K562 (cell line): ENCODE measurements around the gene PIH1D1. TPM values are rescaled to one million over a fixed set of nuclear protein-coding genes. Genes with fewer than 3 reads are reported as not detected.

ENCODE experiments used
- GTF2E2 ChIP-seq: fragments of 200-800 bp; sonication (Bioruptor generic); IDR thresholded peaks from 2 replicates; pipeline ENCODE4 v1.6.1; 2016; ENCODE audit warnings: missing genetic modification characterization, missing compliant biosample characterization
- HCFC1 ChIP-seq: IDR thresholded peaks from 2 replicates; pipeline ENCODE4 v1.6.1; 2012; ENCODE audit warnings: low read depth, low read length, improper control_type of control experiment
- MTF1 ChIP-seq: fragments of 250-450 bp; sonication (Bioruptor Pico); IDR thresholded peaks from 2 replicates; pipeline ENCODE4 v1.9.0; 2021; ENCODE audit warnings: moderate library complexity, mild to moderate bottlenecking, inconsistent platforms, borderline replicate concordance
- NR4A1 ChIP-seq, 2 experiments: fragments of 250-450 bp in 1 of 2; fragments of 450-650 bp in 1 of 2; sonication (Bioruptor Pico) in 1 of 2; IDR thresholded peaks; 2 replicates each; pipeline versions ENCODE4 v1.4.0 to v1.6.1; 2016 to 2020; ENCODE audit warnings: mild to moderate bottlenecking in 2 of 2, missing compliant biosample characterization in 1 of 2, missing genetic modification characterization in 1 of 2, moderate library complexity in 1 of 2
- RREB1 ChIP-seq: fragments of 250-450 bp; sonication (Bioruptor Pico); IDR thresholded peaks from 2 replicates; pipeline ENCODE4 v1.4.0; 2020
- THAP12 ChIP-seq: fragments of 250-450 bp; sonication (Bioruptor Pico); IDR thresholded peaks from 2 replicates; pipeline ENCODE4 v1.9.0; 2021; ENCODE audit warnings: mild to moderate bottlenecking, inconsistent platforms
- XRCC3 ChIP-seq: fragments of 450-650 bp; IDR thresholded peaks from 2 replicates; pipeline ENCODE4 v1.6.1; 2017; ENCODE audit warnings: mild to moderate bottlenecking, moderate library complexity
- ZBTB7A ChIP-seq: IDR thresholded peaks from 2 replicates; pipeline ENCODE4 v1.6.1; 2011; ENCODE audit warnings: low read depth, mild to moderate bottlenecking, low read length, moderate library complexity, borderline replicate concordance; ENCODE audit not compliant: control insufficient read depth
- ZNF431 ChIP-seq: sonication (generic); formaldehyde crosslinking; IDR thresholded peaks from 2 replicates; pipeline ENCODE4 v1.8.0; 2022; ENCODE audit warnings: mild to moderate bottlenecking, missing genetic modification reagents
- ZNF583 ChIP-seq: fragments of 250-450 bp; sonication (Bioruptor Pico); IDR thresholded peaks from 2 replicates; pipeline ENCODE4 v1.4.0; 2020
- ZNF655 ChIP-seq: fragments of 250-450 bp; sonication (Bioruptor Pico); IDR thresholded peaks from 2 replicates; pipeline ENCODE4 v1.5.0; 2021
- polyA plus RNA-seq, 8 experiments: library from polyadenylated mRNA; depleted of rRNA in 4 of 8; stranded (reverse) in 5 of 8; unstranded in 3 of 8; fragments of >200 nt; fragmentation: Nextera tagmentation in 2 of 8; fragmentation: Illumina TruSeq in 1 of 8; extraction: Ambion mirVana in 2 of 8; extraction: Trizol in 1 of 8; gene quantifications; 2 replicates each; pipeline versions ENCODE4 v1.2.1 to v1.2.3, GENCODE V29; 2011 to 2014; ENCODE audit warnings: inconsistent platforms in 1 of 8, missing spikeins in 1 of 8
- total RNA-seq, 7 experiments: library from RNA; depleted of rRNA in 6 of 7; stranded (reverse); fragments of >200 nt in 6 of 7; fragmentation: Illumina TruSeq in 2 of 7; extraction: Trizol in 2 of 7; gene quantifications; 2 replicates each; pipeline versions ENCODE4 v1.2.1 to v1.2.3, GENCODE V29; 2011 to 2021; ENCODE audit warnings: low replicate concordance in 1 of 7
- TF ChIP-seq, protein P1 (sequence below): fragments of 450-650 bp; IDR thresholded peaks from 2 replicates; pipeline ENCODE4 v1.6.1; 2017; ENCODE audit warnings: mild to moderate bottlenecking, moderate library complexity
- TF ChIP-seq, protein P2 (sequence below): fragments of 250-450 bp; sonication (Bioruptor Pico); IDR thresholded peaks from 2 replicates; pipeline ENCODE4 v1.8.0; 2021; ENCODE audit warnings: mild to moderate bottlenecking, moderate library complexity

The PIH1D1 gene
- total and polyA plus RNA-seq, 9 of the 15 experiments (the other 6 are each of a cell fraction or from before 2014, with no cell fraction given), result 26.5 to 224 (median 137) TPM

DNA sequence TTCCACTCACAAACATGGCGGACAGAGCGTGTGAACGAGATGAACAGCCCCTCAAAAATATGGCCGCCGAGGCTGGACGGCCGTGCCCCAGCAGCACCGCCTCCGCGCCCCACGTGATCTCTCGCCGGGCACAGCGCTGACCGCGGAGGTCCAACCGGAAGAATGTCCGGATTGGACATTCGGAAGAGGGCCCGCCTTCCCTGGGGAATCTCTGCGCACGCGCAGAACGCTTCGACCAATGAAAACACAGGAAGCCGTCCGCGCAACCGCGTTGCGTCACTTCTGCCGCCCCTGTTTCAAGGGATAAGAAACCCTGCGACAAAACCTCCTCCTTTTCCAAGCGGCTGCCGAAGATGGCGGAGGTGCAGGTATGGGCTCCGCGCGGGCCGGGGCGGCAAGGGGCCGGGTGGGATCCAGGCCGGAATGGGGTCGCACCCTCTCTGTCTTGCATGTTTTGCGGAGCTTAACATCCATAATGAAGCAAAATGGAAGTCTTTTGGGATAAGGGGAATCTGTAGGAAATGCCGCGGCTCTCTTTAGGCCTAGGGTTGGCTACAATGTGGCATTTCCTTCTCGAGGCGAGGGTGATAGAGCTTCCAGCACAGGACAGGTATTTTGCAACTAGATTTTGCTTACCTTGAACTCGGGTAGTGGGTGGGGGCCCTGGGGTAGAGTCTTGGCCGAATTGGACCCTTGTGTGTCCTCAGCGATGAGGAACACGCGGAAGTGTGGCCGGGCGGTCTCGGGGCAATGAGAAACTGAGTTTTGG lies 35.8 kb upstream of the PIH1D1 start, which contains the start of gene RPL13A (continued):
- TF ChIP-seq THAP12, result no peak
- TF ChIP-seq ZNF655 (CRISPR knock-in tag), result no peak
- peak; percentile 78; the same call in 1 of the 2 replicates for TF ChIP-seq ZNF431 (CRISPR knock-in tag)
- no peak for TF ChIP-seq XRCC3
- TF ChIP-seq ZBTB7A, result no peak; the same call in 1 of the 2 replicates
- no peak for TF ChIP-seq RREB1 (CRISPR knock-in tag)
- TF ChIP-seq GTF2E2 (tag), result peak; percentile 97
- TF ChIP-seq HCFC1, result peak; percentile 87
- TF ChIP-seq, protein P1, sequence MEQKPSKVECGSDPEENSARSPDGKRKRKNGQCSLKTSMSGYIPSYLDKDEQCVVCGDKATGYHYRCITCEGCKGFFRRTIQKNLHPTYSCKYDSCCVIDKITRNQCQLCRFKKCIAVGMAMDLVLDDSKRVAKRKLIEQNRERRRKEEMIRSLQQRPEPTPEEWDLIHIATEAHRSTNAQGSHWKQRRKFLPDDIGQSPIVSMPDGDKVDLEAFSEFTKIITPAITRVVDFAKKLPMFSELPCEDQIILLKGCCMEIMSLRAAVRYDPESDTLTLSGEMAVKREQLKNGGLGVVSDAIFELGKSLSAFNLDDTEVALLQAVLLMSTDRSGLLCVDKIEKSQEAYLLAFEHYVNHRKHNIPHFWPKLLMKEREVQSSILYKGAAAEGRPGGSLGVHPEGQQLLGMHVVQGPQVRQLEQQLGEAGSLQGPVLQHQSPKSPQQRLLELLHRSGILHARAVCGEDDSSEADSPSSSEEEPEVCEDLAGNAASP, result no peak
- no peak for TF ChIP-seq NR4A1 (CRISPR knock-in tag; IDR thresholded peaks at IDR 0.05)
- TF ChIP-seq NR4A1 (tag; IDR thresholded peaks at IDR 0.05), result no peak
- no peak for TF ChIP-seq ZNF583 (CRISPR knock-in tag)
- TF ChIP-seq, protein P2, sequence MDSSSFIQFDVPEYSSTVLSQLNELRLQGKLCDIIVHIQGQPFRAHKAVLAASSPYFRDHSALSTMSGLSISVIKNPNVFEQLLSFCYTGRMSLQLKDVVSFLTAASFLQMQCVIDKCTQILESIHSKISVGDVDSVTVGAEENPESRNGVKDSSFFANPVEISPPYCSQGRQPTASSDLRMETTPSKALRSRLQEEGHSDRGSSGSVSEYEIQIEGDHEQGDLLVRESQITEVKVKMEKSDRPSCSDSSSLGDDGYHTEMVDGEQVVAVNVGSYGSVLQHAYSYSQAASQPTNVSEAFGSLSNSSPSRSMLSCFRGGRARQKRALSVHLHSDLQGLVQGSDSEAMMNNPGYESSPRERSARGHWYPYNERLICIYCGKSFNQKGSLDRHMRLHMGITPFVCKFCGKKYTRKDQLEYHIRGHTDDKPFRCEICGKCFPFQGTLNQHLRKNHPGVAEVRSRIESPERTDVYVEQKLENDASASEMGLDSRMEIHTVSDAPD (CRISPR knock-in tag), result no peak
- TF ChIP-seq MTF1 (CRISPR knock-in tag), result no peak
